GM18873 (cell line): Measurements from ENCODE around the gene C2orf81.

Source experiments
- ATAC-seq: cut with Tn5 transposase; IDR thresholded peaks from one replicate; pipeline ENCODE4 v1.9.1; 2021; ENCODE audit warnings: mild to moderate bottlenecking, moderate library complexity, moderate number of reproducible peaks; ENCODE audit not compliant: unreplicated experiment, low FRiP score

The C2orf81 gene

DNA sequence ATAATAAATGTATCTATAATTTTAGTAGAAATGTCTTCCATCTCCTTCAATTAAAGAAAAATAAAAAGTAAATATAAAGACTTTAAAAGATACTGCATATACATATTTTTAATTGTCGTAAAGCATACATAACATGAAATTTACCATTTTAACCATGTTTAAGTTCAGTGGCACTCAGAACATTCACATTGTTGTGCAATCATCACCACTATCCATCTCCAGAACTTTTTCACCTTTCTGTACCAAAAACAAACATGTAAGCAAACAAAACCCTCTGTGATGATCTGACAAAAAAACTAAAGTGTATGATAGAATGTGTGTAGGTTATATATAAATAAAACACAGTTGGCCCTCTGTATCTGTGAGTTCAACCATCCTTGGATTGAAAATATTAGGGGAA, 27.9 kb downstream of the C2orf81 start:
- ATAC-seq, result no peak

GRCh38 chr2:74392449-74392743, 29.0 kb downstream of the C2orf81 start:
- ATAC-seq, result no peak

DNA sequence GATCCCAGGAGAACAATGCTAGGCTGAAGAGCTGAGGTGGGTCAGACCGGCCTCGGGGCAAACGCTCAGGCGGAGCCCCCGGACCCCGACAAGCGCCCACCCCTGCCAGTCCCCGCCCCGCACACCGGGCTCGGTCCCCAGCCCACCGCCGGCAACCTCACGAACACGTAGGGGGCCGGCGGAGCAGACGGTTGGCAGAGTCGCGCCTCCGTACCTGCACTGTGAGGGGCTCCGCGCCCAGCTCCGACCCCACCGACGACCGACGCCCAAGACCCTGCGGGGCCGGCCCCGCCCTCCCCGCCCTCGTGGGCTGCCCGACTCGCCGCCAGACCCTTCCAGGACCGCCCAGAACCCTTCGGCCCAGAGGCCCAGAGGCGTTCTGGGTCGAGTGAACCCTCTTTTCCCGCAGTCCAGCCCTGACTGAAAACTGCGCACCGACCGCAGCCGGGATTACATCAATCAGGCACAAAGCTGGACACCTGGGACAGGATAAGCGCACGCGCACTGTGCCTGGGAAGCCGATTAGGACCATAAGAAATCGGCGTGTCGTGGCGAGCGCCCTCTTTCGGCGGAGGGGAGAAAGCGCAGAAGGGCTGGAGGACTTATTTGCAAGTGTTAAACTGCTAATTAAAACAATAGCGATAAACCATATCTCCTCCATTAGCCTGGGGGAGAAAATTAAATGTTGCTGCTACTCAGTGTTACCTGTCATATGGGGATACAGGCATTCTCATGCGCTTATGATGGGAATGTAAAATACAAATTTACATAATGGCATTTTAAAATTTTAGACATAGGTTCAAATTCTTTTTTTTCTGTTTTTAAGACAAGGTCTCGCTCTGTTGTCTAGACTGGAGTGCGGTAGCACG, 29.6 kb downstream of the C2orf81 start:
- peak; percentile 49 for ATAC-seq

DNA sequence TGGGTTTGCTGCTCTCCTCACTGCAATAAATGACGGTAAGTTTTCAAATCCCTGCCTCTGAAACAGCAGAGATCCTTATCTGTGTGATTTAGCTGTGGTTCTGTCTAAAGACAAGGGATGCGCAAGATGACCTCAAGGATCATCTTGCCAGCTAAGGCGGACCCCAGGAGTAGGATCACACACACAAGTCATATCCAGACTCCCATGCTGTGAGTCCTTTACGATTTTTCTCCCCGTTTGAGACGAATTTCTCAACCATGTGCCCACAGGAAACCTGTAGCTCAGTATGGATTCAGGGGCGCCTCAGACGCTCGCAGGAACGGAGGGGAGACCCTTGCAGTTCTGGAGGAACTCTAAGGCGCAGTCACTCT, 30.2 kb downstream of the C2orf81 start:
- ATAC-seq, result no peak

- ATAC-seq, result no peak
Measured at GRCh38 chr2:74390606-74391005, 30.8 kb downstream of the C2orf81 start.

DNA sequence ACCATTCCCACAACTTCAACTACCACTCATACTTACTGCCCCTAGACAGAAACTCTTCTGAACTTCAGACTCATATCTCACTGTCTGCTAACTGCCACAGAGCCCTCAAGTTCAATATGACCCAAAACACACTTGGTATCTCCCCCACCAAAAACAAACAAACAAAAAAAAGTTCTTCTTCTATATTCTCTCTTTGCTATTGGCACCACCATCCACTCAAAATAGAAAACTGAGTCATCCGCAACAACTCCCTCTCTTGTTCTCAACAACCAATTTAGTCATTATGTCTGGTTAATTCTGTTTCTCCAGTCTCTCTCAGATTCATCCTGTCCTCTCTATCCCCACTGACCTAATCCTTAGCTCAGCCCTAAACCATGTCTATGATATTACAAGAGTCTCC, 34.1 kb downstream of the C2orf81 start:
- ATAC-seq, result no peak

DNA sequence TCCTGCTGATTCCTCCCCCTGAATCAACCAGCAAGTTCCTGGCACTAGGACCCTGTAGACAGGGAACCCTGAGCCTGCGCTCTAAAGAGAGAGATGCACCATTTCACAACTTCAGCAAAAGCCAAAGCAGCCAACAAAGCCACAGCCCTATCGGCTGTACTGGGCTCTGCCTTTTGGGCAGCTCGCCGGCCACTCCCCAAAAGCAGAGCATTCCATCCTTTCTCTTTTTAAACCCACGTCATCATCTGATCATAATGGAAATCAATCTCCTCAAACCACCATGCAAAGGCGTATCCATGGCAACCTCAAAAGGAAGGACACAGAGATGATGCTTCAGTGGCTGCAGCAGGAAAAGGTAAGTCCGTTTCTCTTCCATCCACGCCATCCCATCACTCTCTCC, 36.0 kb downstream of the C2orf81 start:
- ATAC-seq, result no peak

- ATAC-seq, result no peak
Measured at GRCh38 chr2:74384051-74384450, 37.4 kb downstream of the C2orf81 start.

DNA sequence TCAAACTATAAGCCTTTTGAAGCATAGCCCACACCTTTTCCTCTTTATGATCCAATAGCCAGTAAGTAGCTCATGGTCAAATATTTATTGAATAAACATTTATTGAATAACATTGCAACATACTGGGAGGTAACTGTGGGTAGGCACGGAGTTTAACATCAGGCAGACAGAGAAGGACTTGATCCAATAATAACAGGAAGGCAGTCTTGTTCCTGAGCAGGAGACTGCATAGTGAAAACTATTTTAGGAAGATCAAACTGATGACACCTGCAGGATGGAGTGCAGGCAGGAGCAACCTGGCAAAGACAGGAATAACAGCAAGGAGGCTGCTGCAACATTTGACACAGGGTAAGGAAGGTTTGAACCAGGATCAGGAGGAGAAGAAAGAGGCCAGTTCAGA, 38.2 kb downstream of the C2orf81 start:
- no peak for ATAC-seq

DNA sequence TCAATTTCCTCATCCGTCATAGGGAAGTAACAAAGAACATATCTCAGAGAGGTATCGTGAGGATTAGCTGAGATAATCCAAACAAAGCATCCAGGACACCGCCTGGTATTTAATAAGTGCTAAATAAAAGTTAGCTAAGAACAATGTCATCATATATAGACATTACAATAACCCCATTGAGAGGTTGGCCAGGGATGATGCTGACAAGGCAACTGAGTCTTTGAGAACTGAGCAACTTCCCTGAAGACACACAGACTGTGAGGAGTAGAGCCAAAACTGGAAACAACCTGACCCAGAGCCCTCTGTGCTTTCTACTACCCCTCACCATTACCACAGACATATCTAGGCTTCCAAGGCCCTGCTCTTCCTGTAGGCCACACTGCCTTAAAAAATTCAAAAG, 39.7 kb downstream of the C2orf81 start:
- ATAC-seq, result no peak

GRCh38 chr2:74379851-74380789, 41.3 kb downstream of the C2orf81 start, which contains the start of gene DCTN1:
DCTN1 (minus strand) TSS chr2:74380311; CDS start chr2:74380037, 274 bp downstream.
- ATAC-seq, result no peak

GRCh38 chr2:74378007-74378406, 43.4 kb downstream of the C2orf81 start:
- ATAC-seq, result no peak

DNA sequence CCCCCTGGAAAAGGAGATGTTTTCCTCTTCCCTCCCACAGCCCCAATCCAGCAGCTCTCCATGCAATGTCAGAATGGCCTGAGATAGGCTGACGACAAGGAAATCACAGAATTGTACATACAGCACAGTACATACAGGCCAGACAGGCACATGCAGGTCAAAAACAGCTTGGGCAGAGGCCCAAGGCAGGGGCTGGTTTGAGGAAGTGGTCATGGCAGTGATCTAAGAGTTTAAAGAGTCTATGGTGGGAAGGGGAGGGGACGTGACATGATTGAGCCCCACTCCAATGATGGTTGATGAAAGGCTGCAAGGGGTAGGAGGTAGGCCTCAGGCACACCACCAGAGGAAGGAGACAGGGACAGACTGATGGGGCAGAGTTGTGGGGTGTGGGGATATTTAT, 45.6 kb downstream of the C2orf81 start:
- no peak for ATAC-seq

GRCh38 chr2:74374509-74375205, 46.8 kb downstream of the C2orf81 start:
- no peak for ATAC-seq

DNA sequence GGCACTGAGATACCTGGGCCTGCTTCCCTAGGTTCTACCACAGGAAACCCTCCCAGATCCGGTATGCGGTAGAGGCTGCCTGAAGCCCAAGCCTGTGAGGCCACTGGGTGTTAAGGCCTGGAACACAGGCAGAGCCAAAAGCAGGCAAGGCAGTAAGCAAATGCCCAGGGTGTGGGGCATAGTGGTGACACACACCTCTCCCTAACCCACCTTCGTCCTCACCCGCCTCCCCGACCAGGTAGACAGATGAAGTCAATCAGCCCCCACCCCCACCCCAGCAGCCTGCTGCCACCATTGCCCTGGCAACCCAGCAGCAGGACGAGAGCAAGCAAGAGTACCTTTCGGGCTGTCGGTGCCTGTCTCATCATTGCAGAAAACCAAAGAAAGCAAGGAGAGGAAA, 47.4 kb downstream of the C2orf81 start:
- ATAC-seq, result no peak

GRCh38 chr2:74373221-74373676, 48.2 kb downstream of the C2orf81 start:
- ATAC-seq, result no peak

GRCh38 chr2:74372674-74373073, 48.7 kb downstream of the C2orf81 start:
- ATAC-seq, result no peak

DNA sequence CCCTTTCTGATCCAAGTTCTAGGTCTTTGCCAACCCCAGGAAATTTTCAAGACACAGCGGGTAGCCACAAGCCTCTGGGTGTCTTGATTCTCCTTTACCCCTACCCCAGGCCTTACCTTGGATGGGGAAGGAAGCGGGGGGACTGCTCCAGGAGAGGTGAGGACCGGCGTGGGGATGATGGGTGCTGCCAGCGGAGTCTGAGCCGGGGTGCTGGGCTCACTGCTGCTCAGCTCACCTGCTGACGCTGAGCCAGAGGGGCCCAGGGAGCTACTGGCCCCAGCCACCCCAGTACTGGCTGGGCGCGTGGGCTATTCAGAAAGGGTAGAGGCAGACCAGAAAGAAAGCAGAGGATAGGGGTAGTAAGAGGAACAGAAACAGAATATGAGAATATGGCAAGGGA, 50.0 kb downstream of the C2orf81 start:
- ATAC-seq, result no peak

GRCh38 chr2:74369976-74370375, 51.4 kb downstream of the C2orf81 start:
- no peak for ATAC-seq

- no peak for ATAC-seq
Measured at GRCh38 chr2:74368499-74368898, 52.9 kb downstream of the C2orf81 start.

DNA sequence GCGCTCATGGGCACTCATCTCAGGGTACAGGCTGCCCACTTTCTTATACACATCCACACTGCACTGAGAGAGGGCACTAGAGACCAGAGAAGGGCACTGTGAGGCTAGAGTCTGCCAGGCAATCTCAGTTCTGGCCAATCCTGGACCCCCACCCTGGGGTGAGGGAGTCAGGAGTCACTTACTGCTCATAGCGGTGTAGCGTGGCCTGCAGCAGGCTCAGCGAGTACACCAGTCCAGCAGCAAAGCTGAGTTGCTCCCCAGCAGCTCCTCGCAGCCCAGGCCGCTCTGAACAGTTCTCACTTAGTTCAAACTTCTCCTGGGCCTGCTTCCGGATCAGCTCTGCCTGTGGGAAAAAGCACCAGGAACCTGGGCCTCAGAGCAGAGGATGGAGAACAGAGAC, 53.6 kb downstream of the C2orf81 start:
- ATAC-seq, result no peak
